ENCODE data around the gene OMA1.
A peak's percentile ranks its signal among the peaks of the same experiment; 100 is the strongest.

- TF ChIP-seq CTCF (IDR thresholded peaks at IDR 0.05) = peak; percentile 85
- TF ChIP-seq NFIC (IDR thresholded peaks at IDR 0.05; ENCODE audit: borderline replicate concordance) = no peak
- peak; percentile 91 for TF ChIP-seq RAD21 (IDR thresholded peaks at IDR 0.05; ENCODE audit: low read length)
- no peak for TF ChIP-seq TEAD4 (IDR thresholded peaks at IDR 0.05; ENCODE audit: borderline replicate concordance, insufficient read depth)
- TF ChIP-seq, protein P1, sequence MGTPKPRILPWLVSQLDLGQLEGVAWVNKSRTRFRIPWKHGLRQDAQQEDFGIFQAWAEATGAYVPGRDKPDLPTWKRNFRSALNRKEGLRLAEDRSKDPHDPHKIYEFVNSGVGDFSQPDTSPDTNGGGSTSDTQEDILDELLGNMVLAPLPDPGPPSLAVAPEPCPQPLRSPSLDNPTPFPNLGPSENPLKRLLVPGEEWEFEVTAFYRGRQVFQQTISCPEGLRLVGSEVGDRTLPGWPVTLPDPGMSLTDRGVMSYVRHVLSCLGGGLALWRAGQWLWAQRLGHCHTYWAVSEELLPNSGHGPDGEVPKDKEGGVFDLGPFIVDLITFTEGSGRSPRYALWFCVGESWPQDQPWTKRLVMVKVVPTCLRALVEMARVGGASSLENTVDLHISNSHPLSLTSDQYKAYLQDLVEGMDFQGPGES (IDR thresholded peaks at IDR 0.05; ENCODE audit: low read depth, low read length) = no peak
- no peak for TF ChIP-seq TCF12 (IDR thresholded peaks at IDR 0.05)
Observed at GRCh38 chr1:58515794-58516401, 30.6 kb downstream of the OMA1 start.
